Endometrial microvascular endothelial cells (primary cell): ENCODE measurements around the gene COX4I2. TPM values are rescaled to one million over a fixed set of nuclear protein-coding genes. Genes with fewer than 3 reads are reported as not detected.
"Not testable (repeated sequence)": the region's sequence is repeated elsewhere in the genome, so short reads cannot be mapped to it uniquely, and the experiment has no call there.

Source experiments
- in situ Hi-C: cut with HindIII; loops from 2 replicates; pipeline ENCODE4 v1.10.0; 2017; ENCODE audit warnings: low sequenced_read_pairs, low pct_unique_long_range_greater_than_20kb; ENCODE audit errors: inconsistent ontology term
- total RNA-seq: library from RNA; depleted of rRNA; stranded (reverse); fragments of >200 nt; gene quantifications from one replicate; pipeline ENCODE4 v1.2.3, GENCODE V29; 2015; ENCODE audit errors: inconsistent ontology term

Gene COX4I2
- total RNA-seq, 1 donor from 2014 or later = not detected

- in situ Hi-C loops = no loop called here
These were observed 5.8 kb downstream of the COX4I2 start for GRCh38 chr20:31643522-31643921.

GRCh38 chr20:31644701-31645100 is 7.0 kb downstream of the COX4I2 start:
- in situ Hi-C loops = no loop called here

GRCh38 chr20:31648104-31648503 is 10.4 kb downstream of the COX4I2 start:
- in situ Hi-C loops = not testable (repeated sequence)

DNA sequence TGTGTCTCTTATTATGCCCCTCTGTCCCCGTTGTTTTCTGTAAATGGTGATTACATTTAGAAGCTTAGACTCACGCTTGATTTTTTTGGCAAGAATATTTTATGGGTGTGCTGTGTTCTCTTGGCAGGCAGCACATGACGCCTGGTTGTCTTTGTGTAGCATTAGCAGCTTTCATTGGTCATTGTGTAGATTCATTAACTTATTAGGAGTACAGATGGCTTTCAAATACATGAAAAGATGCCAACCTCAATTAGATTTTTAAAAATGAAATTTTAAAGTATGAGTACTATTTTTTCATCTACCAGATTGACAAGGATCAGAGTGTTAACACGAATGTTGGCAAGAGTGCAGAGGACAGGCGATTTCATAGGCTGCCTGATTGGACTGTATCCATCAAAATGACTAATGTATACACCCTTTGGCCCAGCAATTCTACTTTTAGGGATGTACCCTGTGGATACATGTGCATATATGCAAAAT is 15.2 kb downstream of the COX4I2 start:
- in situ Hi-C loops = no loop called here

- in situ Hi-C loops = no loop called here
These were observed 15.8 kb downstream of the COX4I2 start for GRCh38 chr20:31653561-31653960.

- in situ Hi-C loops = no loop called here
These were observed 16.8 kb downstream of the COX4I2 start for GRCh38 chr20:31654534-31654933.

DNA sequence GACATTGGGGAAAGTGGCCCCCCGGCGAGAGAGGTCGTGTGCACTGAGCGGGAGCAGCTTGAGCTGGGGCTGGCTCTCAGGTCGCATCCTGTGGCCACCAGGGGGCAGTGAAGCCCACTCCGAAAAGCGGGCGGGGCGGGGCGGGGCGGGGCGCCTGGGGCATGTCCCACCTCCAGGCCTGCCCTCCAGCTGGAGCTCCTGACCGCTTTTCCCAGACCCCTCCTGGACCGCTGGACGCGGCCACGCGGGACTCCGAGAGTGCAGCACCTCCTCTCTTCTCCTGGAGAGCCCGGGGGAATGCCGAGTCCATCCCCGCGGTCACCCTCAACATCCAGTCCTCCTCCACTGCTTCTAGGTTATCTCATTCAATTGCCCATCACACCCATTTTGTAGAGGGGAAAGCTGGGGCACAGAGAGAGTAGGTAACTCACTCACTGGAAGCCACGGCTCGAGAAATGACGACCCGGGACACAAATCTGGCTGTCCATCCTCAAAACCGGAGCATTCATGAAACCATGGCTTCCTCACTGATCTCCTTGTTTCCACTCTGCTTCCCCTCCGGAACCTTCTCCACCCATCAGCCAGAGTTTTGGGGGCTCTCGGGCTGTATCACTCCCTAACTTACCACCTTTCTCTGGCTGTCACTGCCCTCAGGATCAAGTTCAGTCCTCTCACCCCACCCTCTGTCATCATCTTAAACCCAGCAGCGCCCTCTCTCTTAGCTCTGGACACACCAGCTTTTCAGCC is 24.1 kb downstream of the COX4I2 start:
- in situ Hi-C loops = no loop called here

DNA sequence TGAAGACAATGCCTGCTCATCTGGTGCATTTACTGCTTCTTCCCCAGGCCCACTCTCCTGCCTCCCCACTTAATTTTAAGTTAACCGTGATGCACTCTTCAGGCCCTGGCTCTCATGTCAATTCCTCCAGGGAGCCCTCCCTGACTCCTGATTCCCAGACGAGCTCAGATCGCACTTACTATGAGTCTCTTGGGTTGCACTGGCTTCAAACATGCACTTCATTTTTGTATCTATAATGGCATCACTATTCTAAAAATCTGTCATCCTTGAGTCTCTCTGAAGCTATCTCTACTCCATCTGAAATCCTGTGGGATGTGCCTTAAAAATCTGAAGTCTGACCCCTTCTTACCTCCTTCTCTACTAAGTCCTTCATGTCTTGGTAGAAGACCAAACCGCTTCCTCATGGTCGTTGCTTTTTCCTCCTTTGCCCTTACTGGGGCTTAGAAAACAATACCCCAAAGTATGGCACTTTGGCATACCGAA is 24.7 kb downstream of the COX4I2 start:
- in situ Hi-C loops = no loop called here

DNA sequence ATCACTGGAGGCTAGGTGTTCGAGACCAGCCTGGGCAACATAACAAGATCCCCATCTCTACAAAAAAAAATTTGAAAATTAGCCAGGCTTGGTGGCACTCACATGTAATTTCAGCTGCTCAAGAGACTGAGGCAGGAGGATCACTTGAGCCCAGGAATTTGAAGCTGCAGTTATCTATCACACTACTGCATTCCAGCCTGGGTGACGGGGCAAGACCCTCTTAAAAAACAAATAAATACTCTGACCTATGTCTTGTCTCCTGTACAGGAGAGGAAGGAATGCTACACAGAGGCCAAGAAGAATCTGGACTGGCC is 25.8 kb downstream of the COX4I2 start:
- in situ Hi-C loops = no loop called here

DNA sequence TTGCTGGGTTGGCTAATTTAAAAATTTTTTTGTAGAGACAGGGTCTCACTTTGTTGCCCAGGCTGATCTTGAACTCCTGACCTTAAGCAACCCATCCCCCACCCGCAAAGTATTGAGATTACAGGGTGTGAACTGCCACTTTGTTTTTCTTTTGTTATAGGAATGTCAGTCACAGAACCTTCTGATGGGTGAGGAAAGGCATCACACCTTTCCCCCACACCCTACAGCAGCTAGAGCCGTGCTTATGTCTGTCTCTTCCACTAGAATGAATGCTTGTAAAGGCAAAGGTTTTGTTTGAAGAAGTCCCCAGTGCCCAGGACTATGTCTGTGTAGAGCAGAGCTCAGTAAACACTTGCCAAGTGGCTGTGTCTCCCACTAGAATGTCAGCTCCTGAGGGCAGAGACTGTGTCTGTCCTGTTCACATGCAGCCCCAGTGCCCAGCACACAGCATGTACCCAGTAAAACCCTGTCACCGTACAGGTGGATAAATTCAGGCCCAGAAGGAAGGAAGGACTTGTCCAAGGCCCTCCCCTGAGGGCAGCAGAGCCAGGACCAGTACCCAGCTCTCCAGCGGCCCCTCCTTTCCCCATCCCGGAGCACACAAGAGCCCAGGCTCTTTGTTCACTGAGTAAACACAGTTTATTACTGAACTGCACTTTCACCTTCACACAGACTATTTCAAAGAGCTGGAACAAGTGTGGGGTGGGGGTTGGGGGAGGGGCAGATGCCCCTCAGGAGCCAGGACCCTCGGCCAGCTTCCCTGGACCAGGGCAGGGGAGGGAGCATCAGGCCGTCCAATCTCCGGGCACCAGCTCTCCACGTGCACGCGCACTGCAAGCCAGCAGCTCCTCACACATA is 26.4 kb downstream of the COX4I2 start:
- in situ Hi-C loops = no loop called here

- in situ Hi-C loops = no loop called here
These were observed 27.1 kb downstream of the COX4I2 start for GRCh38 chr20:31664696-31665354.

DNA sequence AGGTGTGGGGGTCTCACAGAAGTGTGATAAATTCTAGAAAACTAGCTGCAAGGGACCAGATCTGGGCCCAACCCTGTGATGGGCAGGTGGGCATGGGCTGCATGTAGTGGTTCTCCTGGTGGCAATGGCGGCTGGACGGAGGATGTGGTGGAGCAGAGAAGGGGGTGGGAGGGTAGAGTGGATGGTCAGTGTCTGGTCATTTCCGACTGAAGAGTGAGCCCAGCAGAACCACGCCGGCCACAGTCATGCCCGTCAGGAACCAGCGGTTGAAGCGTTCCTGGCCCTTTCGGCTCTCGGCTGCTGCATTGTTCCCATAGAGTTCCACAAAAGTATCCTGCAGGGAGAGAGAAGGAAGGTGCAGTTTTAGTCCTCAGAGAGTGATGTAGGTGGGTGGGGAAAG is 28.0 kb downstream of the COX4I2 start:
- in situ Hi-C loops = no loop called here

GRCh38 chr20:31666258-31667042 is 28.7 kb downstream of the COX4I2 start:
- in situ Hi-C loops = no loop called here

DNA sequence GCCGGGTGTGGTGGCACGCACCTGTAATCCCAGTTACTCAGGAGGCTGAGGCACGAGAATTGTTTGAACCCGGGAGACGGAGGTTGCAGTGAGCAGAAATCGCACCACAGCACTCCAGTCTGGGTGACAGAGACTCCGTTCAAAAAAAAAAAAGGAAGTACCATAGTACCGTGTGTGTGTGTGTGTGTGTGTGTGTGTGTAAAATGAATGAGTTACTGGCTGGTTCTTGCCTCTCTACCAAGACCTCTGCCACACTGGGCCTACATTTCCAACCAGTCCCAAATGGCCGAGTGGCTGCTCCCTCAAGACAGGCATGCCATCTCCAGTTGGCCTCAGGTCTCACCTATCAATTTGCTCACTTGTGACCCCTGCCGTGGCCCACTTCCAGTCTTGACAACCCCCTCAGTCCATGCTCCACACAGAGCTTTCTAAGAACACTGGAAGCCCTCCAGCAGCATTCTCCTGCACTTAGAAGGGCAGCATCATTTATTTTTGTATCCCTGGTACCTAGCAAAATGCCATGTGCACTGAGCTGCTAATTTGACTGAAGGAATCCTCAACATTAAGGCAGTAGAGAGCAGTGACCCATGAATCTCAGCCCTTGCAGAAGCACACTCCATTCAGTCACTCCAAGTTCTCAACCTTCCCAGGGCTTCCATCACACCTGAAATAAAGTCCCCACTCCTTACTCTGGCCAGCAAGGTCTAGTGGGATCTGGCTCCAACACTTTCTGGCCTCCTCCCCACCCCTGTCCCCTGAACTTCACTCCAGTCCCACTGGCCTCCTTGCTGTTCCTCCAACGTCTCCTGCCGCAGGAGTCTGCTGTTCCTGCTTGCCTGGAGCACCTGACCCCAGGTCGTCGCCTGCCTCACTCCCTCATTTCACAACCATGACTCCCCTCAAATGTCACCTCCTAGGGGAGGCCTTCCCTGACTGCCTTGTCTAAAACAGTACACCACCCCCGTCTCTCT is 29.9 kb downstream of the COX4I2 start:
- in situ Hi-C loops = no loop called here

- in situ Hi-C loops = not testable (repeated sequence)
These were observed 31.2 kb downstream of the COX4I2 start for GRCh38 chr20:31668944-31669343.

DNA sequence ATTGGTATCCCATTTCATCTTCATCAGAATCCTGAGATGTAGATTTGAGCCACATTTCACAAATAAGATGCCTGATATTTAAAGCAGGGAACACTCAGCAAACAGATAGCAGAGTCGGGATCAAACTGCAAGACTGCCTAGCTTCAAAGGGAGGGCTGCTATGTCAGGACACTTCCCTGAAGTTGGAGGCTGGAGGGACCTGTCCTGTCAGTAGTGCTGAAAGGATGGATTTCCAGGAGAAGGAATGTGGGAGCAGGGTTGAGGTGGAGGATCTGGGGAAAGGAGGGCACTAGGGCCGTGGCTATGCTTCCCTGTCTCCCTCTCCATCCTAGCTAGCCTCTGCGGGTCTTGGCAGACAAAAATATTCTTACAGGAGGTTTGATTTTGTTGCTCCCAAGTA is 32.2 kb downstream of the COX4I2 start:
- in situ Hi-C loops = no loop called here

DNA sequence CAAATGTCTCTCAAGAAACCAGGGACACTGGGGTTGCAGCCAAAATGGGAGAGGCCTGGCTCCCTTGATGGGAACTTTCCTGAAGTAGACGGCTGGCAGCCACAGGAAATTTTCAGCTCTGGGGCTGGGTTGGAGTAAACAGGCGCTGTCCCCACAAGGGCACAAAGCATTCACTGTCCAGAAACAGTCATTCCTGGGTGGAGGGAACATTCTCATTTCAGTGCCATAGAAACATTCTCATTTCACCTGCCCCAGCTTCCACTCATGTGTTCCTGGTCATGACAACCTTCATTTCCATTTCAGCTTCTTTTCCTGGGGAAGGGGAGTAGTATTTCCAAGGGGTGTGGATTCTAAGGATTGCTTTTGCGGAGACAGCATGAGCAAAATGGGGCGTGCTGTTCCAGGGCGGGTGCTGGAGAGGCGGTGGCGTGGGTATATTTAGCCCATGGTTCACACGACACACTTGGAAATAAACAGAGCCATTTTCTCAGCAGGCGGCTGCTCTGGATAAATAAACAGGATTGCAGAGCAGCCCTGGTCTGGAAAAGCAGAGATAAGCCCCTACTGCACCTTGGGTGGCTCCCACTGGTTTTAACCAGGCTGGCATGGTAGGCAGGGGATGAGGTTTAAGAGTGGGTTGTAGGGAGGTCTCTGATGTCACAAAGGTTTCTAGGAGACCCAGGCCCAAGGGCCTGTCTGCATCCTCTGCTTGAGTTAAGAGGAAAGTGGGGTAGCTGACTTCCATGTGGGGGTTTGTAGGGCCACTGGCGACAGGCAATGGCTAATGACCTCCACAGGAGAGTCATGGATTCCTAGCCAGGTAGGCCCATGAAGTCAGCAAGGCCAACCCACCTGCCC is 32.9 kb downstream of the COX4I2 start:
- in situ Hi-C loops = no loop called here
